CD4-positive, alpha-beta T cell treated with Interleukin-12 subunit alpha and Interleukin-12 subunit beta, for 1 hour (primary cell): ENCODE data around the gene NR0B2.
"Not testable (repeated sequence)": the region's sequence is repeated elsewhere in the genome, so short reads cannot be mapped to it uniquely, and the experiment has no call there.

Experiments used
- DNase-seq: peaks from one replicate; pipeline ENCODE4 v3.0.0-alpha.2; 2020

The NR0B2 gene, protein sequence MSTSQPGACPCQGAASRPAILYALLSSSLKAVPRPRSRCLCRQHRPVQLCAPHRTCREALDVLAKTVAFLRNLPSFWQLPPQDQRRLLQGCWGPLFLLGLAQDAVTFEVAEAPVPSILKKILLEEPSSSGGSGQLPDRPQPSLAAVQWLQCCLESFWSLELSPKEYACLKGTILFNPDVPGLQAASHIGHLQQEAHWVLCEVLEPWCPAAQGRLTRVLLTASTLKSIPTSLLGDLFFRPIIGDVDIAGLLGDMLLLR

GRCh38 chr1:26913754-26914619, at the start of gene NR0B2:
TSS of gene NR0B2 (minus strand) at chr1:26913975. CDS start at chr1:26913940, 35 bp downstream.
- DNase-seq = no peak

- no peak for DNase-seq
Measured at GRCh38 chr1:26961826-26962225, 48.1 kb upstream of the NR0B2 start.

- DNase-seq = no peak
Measured at GRCh38 chr1:26960625-26960966, 46.8 kb upstream of the NR0B2 start.

DNA sequence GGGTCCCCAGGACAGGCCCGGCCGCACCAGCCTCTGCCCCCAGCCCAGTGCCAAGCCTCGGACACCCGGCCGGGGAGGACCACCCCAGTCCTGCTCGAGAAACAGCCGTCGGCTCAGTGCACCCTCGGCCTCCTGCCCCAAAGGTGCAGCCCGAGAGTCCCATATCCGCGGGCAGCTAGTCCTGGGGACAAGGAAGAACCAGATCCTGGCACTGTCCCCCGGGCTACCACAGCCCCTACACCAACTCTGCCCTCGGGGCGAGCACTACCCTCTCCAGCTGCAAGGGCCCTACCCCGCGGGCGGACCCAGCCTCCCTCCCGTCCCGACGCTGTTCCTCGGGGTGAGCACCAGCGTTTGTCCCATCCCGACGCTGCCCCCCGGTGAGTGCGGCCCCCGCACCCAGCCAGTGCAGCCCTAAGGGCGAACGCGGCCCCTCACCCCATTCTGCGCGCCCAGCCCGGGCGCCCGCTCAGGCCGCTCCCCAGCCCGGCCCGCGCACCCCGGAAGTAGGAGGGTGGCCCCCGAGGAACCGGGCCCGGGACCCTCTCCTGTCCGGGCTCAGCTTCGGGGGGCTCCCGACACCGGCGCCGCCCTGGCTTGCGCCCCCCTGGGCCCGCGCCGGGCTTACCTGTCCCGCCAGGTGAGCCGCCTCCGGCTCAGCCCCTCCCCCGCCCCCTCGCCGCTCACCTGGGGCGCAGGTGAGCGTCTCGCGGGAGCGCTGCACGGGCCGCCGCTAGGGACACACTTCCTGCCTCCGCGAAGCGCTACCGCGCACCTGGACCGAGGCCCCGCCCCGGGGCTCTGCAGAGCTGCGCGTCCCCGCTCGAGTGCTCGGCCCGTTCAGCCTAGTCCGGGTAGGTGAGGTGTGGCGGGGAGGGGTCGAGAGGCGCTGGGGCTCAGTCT, 46.2 kb upstream of the NR0B2 start, which contains the start of gene KDF1:
Gene KDF1 (minus strand): TSS at position 747 of the 903 bp plus-strand sequence. CDS start 8,088 bp downstream, outside the sequence.
- peak; percentile 71 for DNase-seq

DNA sequence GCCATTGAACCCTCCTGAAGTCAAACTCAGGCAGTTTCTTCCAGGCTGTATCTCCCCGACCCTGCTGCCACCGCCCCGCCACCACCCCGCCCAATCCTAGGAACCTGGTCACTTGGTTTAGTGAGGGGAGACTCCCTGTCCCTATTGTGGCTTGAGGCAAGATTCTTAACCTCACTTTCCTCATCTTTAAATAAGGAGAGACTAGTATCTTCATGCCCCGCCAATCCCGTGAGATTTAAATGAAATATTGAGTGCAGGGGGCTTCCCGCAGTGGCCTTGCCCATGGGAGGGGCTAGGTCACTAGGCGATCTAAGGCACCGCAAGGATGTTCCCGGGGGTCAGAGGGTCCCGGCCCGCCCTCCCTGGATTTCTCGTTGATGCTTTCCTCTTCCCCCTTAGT, 45.5 kb upstream of the NR0B2 start:
- DNase-seq = no peak

DNA sequence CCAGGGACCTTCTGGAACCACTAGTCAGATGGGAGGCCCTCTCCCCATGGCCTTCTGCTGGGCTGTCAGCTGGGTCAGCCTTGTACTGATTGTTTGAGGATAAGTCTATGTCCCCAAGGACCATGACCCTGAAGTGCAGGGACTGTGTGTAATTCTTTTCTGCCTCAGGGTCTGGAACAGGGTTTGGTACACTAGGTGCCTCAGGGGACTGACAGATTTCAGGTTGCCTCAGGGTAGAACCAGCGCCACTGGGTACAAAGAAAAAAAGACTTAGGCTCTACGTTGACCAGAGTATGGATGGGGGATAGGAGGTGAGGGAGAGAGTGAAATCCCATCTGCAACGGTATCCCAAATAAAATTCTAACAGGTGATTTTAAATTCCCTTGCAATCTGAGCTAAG, 43.5 kb upstream of the NR0B2 start:
- no peak for DNase-seq

DNA sequence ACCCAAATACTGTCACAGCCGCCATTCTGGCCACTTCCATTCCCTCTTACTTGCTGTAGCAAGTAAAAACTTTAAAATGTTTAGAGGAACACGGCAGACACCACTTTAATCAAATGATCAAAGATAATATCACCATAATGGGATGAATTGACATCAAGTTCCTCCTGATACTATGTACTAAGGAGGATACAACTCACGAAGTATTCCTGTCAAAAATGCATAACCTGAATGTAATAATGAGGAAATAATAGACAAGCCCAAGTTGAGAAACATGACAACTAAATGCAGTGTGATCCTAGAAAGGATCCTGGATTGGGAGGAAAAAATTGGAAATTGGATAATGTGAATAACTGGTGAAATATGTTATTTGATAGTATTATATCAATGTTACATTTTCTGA, 42.5 kb upstream of the NR0B2 start:
- DNase-seq = no peak

- no peak for DNase-seq
Measured at GRCh38 chr1:26953374-26953773, 39.6 kb upstream of the NR0B2 start.

DNA sequence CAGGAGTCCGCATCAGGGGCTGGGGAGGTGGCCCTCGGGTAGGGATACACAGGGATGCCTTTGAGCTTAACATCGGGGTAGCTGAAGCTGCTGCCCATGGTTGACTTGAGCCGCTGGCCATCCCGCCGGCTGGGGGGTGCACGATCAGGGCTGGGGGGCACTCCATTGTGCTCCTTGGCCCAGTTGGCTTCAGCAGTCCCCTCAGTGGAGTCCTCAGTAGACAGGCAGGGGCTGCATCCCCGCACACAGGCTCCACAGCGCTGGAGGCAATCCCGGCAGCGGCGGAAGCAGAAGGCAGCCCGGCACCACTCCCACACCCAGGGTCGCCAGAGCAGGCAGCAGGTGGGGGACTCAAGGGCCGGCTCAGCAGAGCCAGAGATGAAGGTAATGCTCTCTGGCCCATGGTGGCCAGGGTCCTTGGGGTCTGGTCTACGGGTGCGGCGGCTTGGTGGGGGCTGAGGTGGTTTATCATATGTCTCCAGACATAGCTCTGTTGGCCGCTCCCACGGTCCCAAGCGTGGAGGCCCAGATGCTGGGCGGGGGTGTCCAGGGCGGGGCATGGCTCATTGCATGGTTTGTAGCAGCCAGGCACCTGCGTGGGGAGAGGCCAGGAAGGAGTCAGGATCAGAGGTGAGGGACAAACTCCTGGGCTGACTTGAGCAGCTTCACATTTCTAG, 38.2 kb upstream of the NR0B2 start:
- DNase-seq = no peak

- DNase-seq = no peak
Measured at GRCh38 chr1:26951216-26951615, 37.4 kb upstream of the NR0B2 start.

GRCh38 chr1:26950602-26951001, 36.8 kb upstream of the NR0B2 start:
- DNase-seq = no peak

DNA sequence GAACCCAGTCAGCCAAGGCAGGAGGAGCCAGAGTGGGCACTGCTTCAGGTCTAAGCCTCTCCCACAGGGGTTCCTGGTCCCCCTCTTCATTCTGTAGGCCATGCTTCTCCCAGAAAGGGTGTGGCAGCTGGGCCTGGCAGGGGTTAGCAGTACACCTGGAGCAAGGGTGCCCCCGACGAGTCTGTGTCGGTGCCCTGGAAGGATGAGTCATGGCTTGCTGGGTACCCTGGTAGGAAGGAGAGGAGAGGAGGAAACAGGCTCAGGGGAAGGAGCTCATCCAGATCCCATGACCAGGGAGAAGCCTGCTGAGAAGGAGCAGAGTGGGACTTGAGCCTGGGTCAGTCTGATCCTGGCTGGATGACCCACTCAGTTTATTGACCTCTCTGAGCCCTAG, 36.1 kb upstream of the NR0B2 start:
- no peak for DNase-seq

DNA sequence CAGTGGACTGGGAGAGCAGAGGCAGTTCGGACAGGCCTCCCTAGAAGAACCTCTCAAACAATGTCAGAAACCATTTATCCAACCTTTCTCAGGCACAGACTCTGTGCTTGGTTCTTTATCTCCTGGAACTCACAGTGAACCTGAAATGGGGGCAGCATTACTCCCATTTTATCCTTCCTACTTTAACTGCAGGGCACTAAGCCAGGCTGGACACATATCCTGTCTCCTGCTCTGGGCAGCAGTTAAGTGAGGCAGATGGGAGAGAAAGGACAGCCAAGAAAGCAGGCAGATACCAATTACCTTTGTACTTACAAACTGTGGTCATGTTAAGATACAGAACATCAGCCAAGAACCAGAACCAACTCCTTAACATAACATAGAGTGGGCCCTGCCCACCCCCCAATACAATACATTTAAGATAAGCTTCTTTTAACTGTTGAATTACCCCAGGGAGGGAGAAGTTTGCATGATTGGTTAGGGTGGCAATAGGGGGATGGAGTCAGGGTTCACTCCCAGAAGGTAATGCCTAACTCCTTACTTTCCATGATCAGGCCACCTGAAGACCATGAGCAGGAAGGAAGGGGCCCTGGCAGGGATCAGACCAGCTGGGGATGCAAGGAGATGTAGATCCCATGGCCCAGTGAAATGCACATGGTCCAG, 35.6 kb upstream of the NR0B2 start:
- no peak for DNase-seq

DNA sequence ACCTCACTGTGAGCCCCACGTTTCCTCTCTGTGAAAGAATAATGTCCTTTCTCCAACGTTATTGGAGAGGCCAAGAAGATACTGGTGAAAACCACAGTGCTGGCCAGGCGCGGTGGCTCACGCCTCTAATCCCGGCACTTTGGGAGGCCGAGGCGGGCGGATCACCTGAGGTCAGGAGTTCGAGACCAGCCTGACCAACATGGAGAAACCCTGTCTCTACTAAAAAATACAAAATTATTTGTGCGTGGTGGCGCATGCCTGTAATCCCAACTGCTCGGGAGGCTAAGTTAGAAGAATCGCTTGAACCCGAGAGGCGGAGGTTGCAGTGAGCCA, 34.9 kb upstream of the NR0B2 start:
- not testable (repeated sequence) for DNase-seq

DNA sequence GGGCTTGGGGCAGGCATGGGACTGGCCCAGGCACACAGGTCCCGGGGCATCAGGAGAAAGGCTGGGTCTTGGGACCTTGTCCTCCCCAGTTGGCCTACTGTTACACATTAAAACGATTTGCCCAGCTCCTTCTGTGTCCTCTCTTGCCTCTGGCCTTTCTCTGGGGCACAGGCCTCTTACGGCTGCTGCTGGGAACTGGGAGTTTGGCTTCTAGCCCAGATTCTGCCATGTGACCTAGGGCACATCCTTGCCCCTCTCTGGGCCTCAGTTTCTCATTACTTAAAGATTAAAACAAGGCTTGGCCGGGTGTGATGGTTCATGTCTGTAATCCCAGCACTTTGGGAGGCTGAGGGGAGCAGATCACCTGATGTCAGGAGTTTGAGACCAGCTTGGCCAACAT, 32.5 kb upstream of the NR0B2 start:
- no peak for DNase-seq

- DNase-seq = no peak
Measured at GRCh38 chr1:26945728-26946127, 32.0 kb upstream of the NR0B2 start.

- no peak for DNase-seq
Measured at GRCh38 chr1:26945138-26945537, 31.4 kb upstream of the NR0B2 start.

- DNase-seq = no peak
Measured at GRCh38 chr1:26942656-26943055, 28.9 kb upstream of the NR0B2 start.

- no peak for DNase-seq
Measured at GRCh38 chr1:26941311-26941710, 27.5 kb upstream of the NR0B2 start.

DNA sequence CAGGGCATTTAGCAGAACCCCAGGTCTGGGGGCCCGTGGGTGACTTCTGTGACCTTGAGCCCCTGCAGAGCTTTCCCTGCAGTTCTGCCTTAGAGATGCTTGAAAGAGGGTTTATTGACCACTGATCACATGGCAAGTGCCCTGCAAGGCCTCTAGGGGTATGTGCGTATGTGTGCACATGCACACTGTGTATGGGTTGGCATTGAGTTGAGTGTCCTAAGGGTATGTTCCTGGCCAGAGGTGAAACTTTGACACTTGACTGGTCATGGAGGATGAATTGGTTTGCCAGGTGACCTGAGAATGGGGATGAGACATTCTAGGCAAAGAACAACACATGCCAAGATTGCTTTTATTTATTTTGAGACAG, 24.9 kb upstream of the NR0B2 start:
- DNase-seq = no peak

DNA sequence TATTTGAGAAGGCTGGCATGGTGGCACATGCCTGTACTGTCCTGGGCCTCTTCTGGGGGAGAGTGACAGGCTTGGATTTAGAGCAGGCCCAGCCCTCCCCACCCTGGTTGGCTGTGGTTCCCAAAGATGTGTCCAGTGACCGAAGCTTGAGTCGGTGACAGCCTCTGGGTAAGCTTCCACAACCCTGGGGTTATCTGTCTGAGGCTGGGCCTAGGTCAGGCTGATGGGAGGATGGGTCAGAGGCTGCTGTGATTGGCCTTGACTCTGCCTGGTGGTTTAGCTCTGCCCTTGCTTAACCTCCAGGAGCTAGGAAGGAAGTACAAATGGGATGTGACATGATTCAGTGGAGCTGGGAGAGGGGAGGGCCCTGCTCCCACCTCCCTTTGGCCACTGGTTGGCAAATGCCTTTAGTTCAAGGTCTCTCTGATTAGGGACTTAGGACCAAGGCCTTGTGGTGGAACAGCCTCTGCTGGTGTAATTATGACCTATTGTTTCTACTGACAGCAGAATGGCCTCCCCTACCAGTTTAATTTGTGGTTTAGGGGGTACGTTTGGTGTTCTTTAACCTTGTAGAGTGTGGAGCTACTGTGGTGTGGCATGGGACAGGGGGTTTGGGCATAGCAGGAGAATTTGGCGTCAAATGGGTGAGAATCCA, 24.4 kb upstream of the NR0B2 start:
- no peak for DNase-seq

DNA sequence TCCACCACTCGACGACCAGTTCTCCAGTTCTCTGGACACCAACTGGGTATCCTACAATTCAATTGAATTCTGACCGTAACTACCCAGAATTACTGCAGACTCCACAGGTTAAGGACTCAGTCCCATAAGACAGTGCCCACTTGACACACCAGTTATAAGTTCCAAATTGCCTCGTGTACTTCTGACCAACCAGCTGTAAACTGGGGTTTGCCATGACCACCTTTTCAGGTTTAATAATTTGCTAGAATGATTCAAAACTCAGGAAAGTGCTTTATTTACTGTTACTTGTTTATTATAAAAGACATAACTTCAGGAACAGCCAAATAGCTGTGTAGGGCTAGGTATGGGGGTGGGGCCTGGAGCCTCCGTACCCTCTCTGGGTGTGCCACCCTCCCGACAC, 23.0 kb upstream of the NR0B2 start:
- DNase-seq = no peak
